K562 (cell line): ENCODE measurements around the gene SYPL2. TPM values are rescaled to one million over a fixed set of nuclear protein-coding genes. Genes with fewer than 3 reads are reported as not detected.

Source experiments
- CEBPB ChIP-seq: fragments of 450-650 bp; IDR thresholded peaks from 2 replicates; pipeline ENCODE4 v1.6.1; 2016; ENCODE audit warnings: missing genetic modification characterization, missing compliant biosample characterization
- CGGBP1 ChIP-seq: fragments of 250-450 bp; sonication (Bioruptor Pico); IDR thresholded peaks from 2 replicates; pipeline ENCODE4 v1.9.0; 2021; ENCODE audit warnings: mild to moderate bottlenecking
- ELF1 ChIP-seq: fragments of 200-800 bp; sonication (Bioruptor generic); IDR thresholded peaks from 2 replicates; pipeline ENCODE4 v1.6.1; 2016; ENCODE audit warnings: missing genetic modification characterization, missing compliant biosample characterization
- ELK3 ChIP-seq: fragments of 450-650 bp; formaldehyde crosslinking; IDR thresholded peaks from 2 replicates; pipeline ENCODE4 v1.4.0; 2020; ENCODE audit warnings: mild to moderate bottlenecking
- HDAC3 ChIP-seq: fragments of 450-650 bp; IDR thresholded peaks from 2 replicates; pipeline ENCODE4 v1.6.1; 2018; ENCODE audit warnings: borderline replicate concordance, mild to moderate bottlenecking, moderate library complexity; ENCODE audit not compliant: partially characterized antibody
- HES1 ChIP-seq: fragments of 450-650 bp; IDR thresholded peaks from 2 replicates; pipeline ENCODE4 v1.6.1; 2016; ENCODE audit warnings: low read depth, mild to moderate bottlenecking, moderate library complexity
- HMGXB4 ChIP-seq: sonication (generic); formaldehyde crosslinking; IDR thresholded peaks from 2 replicates; pipeline ENCODE4 v1.8.1; 2023; ENCODE audit warnings: mild to moderate bottlenecking, missing genetic modification reagents
- HNRNPK ChIP-seq: fragments of 200-400 bp; formaldehyde crosslinking; IDR thresholded peaks from one replicate; pipeline ENCODE4 v1.6.1; 2018; ENCODE audit warnings: mild to moderate bottlenecking, low read depth, low read length; ENCODE audit not compliant: poor library complexity, severe bottlenecking
- LCOR ChIP-seq: sonication (generic); formaldehyde crosslinking; IDR thresholded peaks from 2 replicates; pipeline ENCODE4 v1.8.0; 2022; ENCODE audit warnings: mild to moderate bottlenecking, missing genetic modification reagents
- MITF ChIP-seq: IDR thresholded peaks from 2 replicates; pipeline ENCODE4 v1.6.1; 2014; ENCODE audit warnings: antibody characterized with exemption
- NR2F6 ChIP-seq: fragments of 450-650 bp; formaldehyde crosslinking; IDR thresholded peaks from 2 replicates; pipeline ENCODE4 v1.4.0; 2020; ENCODE audit warnings: mild to moderate bottlenecking
- PPARD ChIP-seq: fragments of 250-450 bp; sonication (Bioruptor Pico); IDR thresholded peaks from 2 replicates; pipeline ENCODE4 v1.8.0; 2022; ENCODE audit warnings: inconsistent platforms, mild to moderate bottlenecking, moderate library complexity
- PTTG1 ChIP-seq: fragments of 450-650 bp; IDR thresholded peaks from 2 replicates; pipeline ENCODE4 v1.6.1; 2016; ENCODE audit warnings: low read depth, mild to moderate bottlenecking, missing genetic modification characterization, missing compliant biosample characterization
- RFX1 ChIP-seq: fragments of 450-650 bp; IDR thresholded peaks from 2 replicates; pipeline ENCODE4 v1.6.1; 2016; ENCODE audit warnings: mild to moderate bottlenecking, moderate library complexity
- SAFB ChIP-seq: fragments of 200-400 bp; formaldehyde crosslinking; IDR thresholded peaks from 2 replicates; pipeline ENCODE4 v1.6.1; 2017; ENCODE audit warnings: low read depth, low read length, borderline replicate concordance
- ZHX1 ChIP-seq: fragments of 150-350 bp; conservative IDR thresholded peaks from 2 replicates; pipeline ENCODE4 v1.6.1; 2014; ENCODE audit warnings: low read length
- ZNF175 ChIP-seq: fragments of 200-800 bp; sonication (Bioruptor generic); IDR thresholded peaks from 2 replicates; pipeline ENCODE4 v1.6.1; 2016; ENCODE audit warnings: low read depth, mild to moderate bottlenecking, missing genetic modification characterization, missing compliant biosample characterization
- ZNF324 ChIP-seq: fragments of 250-450 bp; sonication (Bioruptor Pico); IDR thresholded peaks from 2 replicates; pipeline ENCODE4 v1.4.0; 2020; ENCODE audit warnings: mild to moderate bottlenecking
- ZNF780A ChIP-seq: fragments of 250-450 bp; sonication (Bioruptor Pico); IDR thresholded peaks from 2 replicates; pipeline ENCODE4 v1.5.0; 2021; ENCODE audit warnings: mild to moderate bottlenecking
- polyA plus RNA-seq, 8 experiments: library from polyadenylated mRNA; depleted of rRNA in 4 of 8; stranded (reverse) in 5 of 8; unstranded in 3 of 8; fragments of >200 nt; fragmentation: Nextera tagmentation in 2 of 8; fragmentation: Illumina TruSeq in 1 of 8; extraction: Ambion mirVana in 2 of 8; extraction: Trizol in 1 of 8; gene quantifications; 2 replicates each; pipeline versions ENCODE4 v1.2.1 to v1.2.3, GENCODE V29; 2011 to 2014; ENCODE audit warnings: inconsistent platforms in 1 of 8, missing spikeins in 1 of 8
- total RNA-seq, 7 experiments: library from RNA; depleted of rRNA in 6 of 7; stranded (reverse); fragments of >200 nt in 6 of 7; fragmentation: Illumina TruSeq in 2 of 7; extraction: Trizol in 2 of 7; gene quantifications; 2 replicates each; pipeline versions ENCODE4 v1.2.1 to v1.2.3, GENCODE V29; 2011 to 2021; ENCODE audit warnings: low replicate concordance in 1 of 7

The SYPL2 gene
- total and polyA plus RNA-seq, 9 of the 15 experiments (the other 6 are each of a cell fraction or from before 2014, with no cell fraction given), result 0.03 to 0.20 (median 0.07) TPM; not detected in 2

- TF ChIP-seq PTTG1 (tag) (no peak), CEBPB (tag) (no peak), RFX1 (no peak), ZNF175 (CRISPR knock-in tag) (peak; percentile 96), LCOR (CRISPR knock-in tag) (peak; percentile 70; the same call in 1 of the 2 replicates), ELK3 (no peak), ZNF780A (CRISPR knock-in tag) (no peak), HNRNPK (no peak), HDAC3 (no peak), HES1 (no peak), HMGXB4 (CRISPR knock-in tag) (peak; percentile 86), CGGBP1 (CRISPR knock-in tag) (peak; percentile 40; the same call in 1 of the 2 replicates), SAFB (0 out of 2 replicates have a peak, but pooled peaks have one; percentile 38), ELF1 (peak; percentile 68), ZHX1 (no peak), ZNF324 (CRISPR knock-in tag) (no peak), NR2F6 (CRISPR knock-in tag) (no peak), MITF (no peak; the same call in 1 of the 2 replicates), PPARD (CRISPR knock-in tag) (no peak)
Observed at GRCh38 chr1:109483672-109484518, 17.5 kb downstream of the SYPL2 start, which contains the start of gene ATXN7L2 (continued).
